Fibroblast of the aortic adventitia (primary cell): Measurements from ENCODE around the gene NADK2. TPM values are rescaled to one million over a fixed set of nuclear protein-coding genes. Genes with fewer than 3 reads are reported as not detected.
A peak's percentile ranks its signal among the peaks of the same experiment; 100 is the strongest.

Experiments used
- DNase-seq: peaks from one replicate; pipeline ENCODE4 v3.0.0-alpha.2; 2010; ENCODE audit warnings: low read depth
- H3K4me3 ChIP-seq: 2 replicates; pipeline ENCODE4 v1.5.1; 2011; ENCODE audit warnings: low read depth, mild to moderate bottlenecking, control low read depth, low read length, moderate library complexity
- CTCF ChIP-seq: IDR thresholded peaks from 2 replicates; pipeline ENCODE4 v1.5.1; 2011; ENCODE audit warnings: mild to moderate bottlenecking, low read length, control low read depth, inconsistent platforms; ENCODE audit not compliant: insufficient read depth
- total RNA-seq: library from RNA; depleted of rRNA; stranded (reverse); fragments of >200 nt; gene quantifications from 2 replicates; pipeline ENCODE4 v1.2.3, GENCODE V29; 2012; ENCODE audit warnings: low replicate concordance

The NADK2 gene
- total RNA-seq, 1 donor = 29.7 TPM

GRCh38 chr5:36239370-36240293, 2.1 kb downstream of the NADK2 start:
- H3K4me3 ChIP-seq = peak overlapping the region; percentile 82
- TF ChIP-seq CTCF = no peak
- DNase-seq = no peak

- peak; percentile 58 for DNase-seq
- H3K4me3 ChIP-seq = no peak overlapping the region
- no peak for TF ChIP-seq CTCF
Observed at GRCh38 chr5:36238502-36239295, 3.0 kb downstream of the NADK2 start.

- DNase-seq = no peak
- no peak for TF ChIP-seq CTCF
- H3K4me3 ChIP-seq = no peak overlapping the region
Observed at GRCh38 chr5:36237751-36238150, 4.0 kb downstream of the NADK2 start.

GRCh38 chr5:36236801-36237200, 4.9 kb downstream of the NADK2 start:
- no peak overlapping the region for H3K4me3 ChIP-seq
- no peak for DNase-seq
- no peak for TF ChIP-seq CTCF

GRCh38 chr5:36232533-36232932, 9.2 kb downstream of the NADK2 start:
- no peak overlapping the region for H3K4me3 ChIP-seq
- no peak for DNase-seq
- TF ChIP-seq CTCF = no peak

- no peak for DNase-seq
- no peak overlapping the region for H3K4me3 ChIP-seq
- no peak for TF ChIP-seq CTCF
Observed at GRCh38 chr5:36230151-36230790, 11.5 kb downstream of the NADK2 start.
